ENCODE data around the gene PRR11. TPM values are rescaled to one million over a fixed set of nuclear protein-coding genes. Genes with fewer than 3 reads are reported as not detected.
"Not testable (repeated sequence)": the region's sequence is repeated elsewhere in the genome, so short reads cannot be mapped to it uniquely, and the experiment has no call there.

Gene PRR11
- polyA plus RNA-seq (ENCODE audit: insufficient read length in 4 of 4) = 10 to 100 TPM; 16.9 to 19.7 (median 17.4) TPM

GRCh38 chr17:59155439-59156177 lies at the start of gene PRR11:
PRR11 (plus strand) TSS chr17:59155746; CDS start chr17:59169753, 14,007 bp downstream.
- DNase-seq (ENCODE audit: low read depth in 4 of 4, low spot score in 3 of 4) = peak in 2 of 4 donors; percentile 100

GRCh38 chr17:59105852-59106462 lies 49.6 kb upstream of the PRR11 start:
- peak in 1 of 4 donors; percentile 10 for DNase-seq (ENCODE audit: low read depth in 4 of 4, low spot score in 3 of 4)

GRCh38 chr17:59106463-59107305 lies 48.9 kb upstream of the PRR11 start, which contains the start of gene TRIM37:
TRIM37 (minus strand) TSS chr17:59106880; CDS start chr17:59106461, 419 bp downstream.
- peak; percentile 95 to 98 (median 96) for DNase-seq (ENCODE audit: low read depth in 4 of 4, low spot score in 3 of 4)

GRCh38 chr17:59107306-59107670 lies 48.3 kb upstream of the PRR11 start:
- DNase-seq (ENCODE audit: low read depth in 4 of 4, low spot score in 3 of 4) = no peak

GRCh38 chr17:59108400-59109102 lies 47.0 kb upstream of the PRR11 start:
- no peak for DNase-seq (ENCODE audit: low read depth in 4 of 4, low spot score in 3 of 4)

GRCh38 chr17:59110973-59111372 lies 44.6 kb upstream of the PRR11 start:
- DNase-seq (ENCODE audit: low read depth in 4 of 4, low spot score in 3 of 4) = no peak

- no peak for DNase-seq (ENCODE audit: low read depth in 4 of 4, low spot score in 3 of 4)
These were observed 44.0 kb upstream of the PRR11 start for GRCh38 chr17:59111539-59111938.

- no peak for DNase-seq (ENCODE audit: low read depth in 4 of 4, low spot score in 3 of 4)
These were observed 40.1 kb upstream of the PRR11 start for GRCh38 chr17:59115474-59115873.

- no peak for DNase-seq (ENCODE audit: low read depth in 4 of 4, low spot score in 3 of 4)
These were observed 33.6 kb upstream of the PRR11 start for GRCh38 chr17:59121901-59122480.

- no peak for DNase-seq (ENCODE audit: low read depth in 4 of 4, low spot score in 3 of 4)
These were observed 30.9 kb upstream of the PRR11 start for GRCh38 chr17:59124665-59125064.

GRCh38 chr17:59126809-59127417 lies 28.6 kb upstream of the PRR11 start:
- DNase-seq (ENCODE audit: low read depth in 4 of 4, low spot score in 3 of 4) = no peak

GRCh38 chr17:59129814-59130213 lies 25.7 kb upstream of the PRR11 start:
- no peak for DNase-seq (ENCODE audit: low read depth in 4 of 4, low spot score in 3 of 4)

- no peak for DNase-seq (ENCODE audit: low read depth in 4 of 4, low spot score in 3 of 4)
These were observed 24.4 kb upstream of the PRR11 start for GRCh38 chr17:59131131-59131530.

GRCh38 chr17:59138339-59138738 lies 17.2 kb upstream of the PRR11 start:
- DNase-seq (ENCODE audit: low read depth in 4 of 4, low spot score in 3 of 4) = not testable (repeated sequence)

- DNase-seq (ENCODE audit: low read depth in 4 of 4, low spot score in 3 of 4) = no peak
These were observed 15.6 kb upstream of the PRR11 start for GRCh38 chr17:59139939-59140338.

GRCh38 chr17:59141860-59142259 lies 13.7 kb upstream of the PRR11 start:
- DNase-seq (ENCODE audit: low read depth in 4 of 4, low spot score in 3 of 4) = no peak

GRCh38 chr17:59145571-59146096 lies 9.9 kb upstream of the PRR11 start:
- no peak for DNase-seq (ENCODE audit: low read depth in 4 of 4, low spot score in 3 of 4)

- no peak for DNase-seq (ENCODE audit: low read depth in 4 of 4, low spot score in 3 of 4)
These were observed 6.5 kb upstream of the PRR11 start for GRCh38 chr17:59149051-59149450.

GRCh38 chr17:59149841-59150511 lies 5.6 kb upstream of the PRR11 start:
- DNase-seq (ENCODE audit: low read depth in 4 of 4, low spot score in 3 of 4) = no peak
